Prostate gland (tissue), 2 donors: Measurements from ENCODE around the gene DOCK2.

ENCODE experiments used
- CTCF ChIP-seq, 4 experiments: fragments of 200-600 bp in 2 of 4; fragments of 450-650 bp in 2 of 4; sonication (generic) in 2 of 4; IDR thresholded peaks; 1 replicate in 3 of 4; 2 replicates in 1 of 4; pipeline ENCODE4 v1.5.1; 2016 to 2019; ENCODE audit warnings: antibody characterized with exemption in 4 of 4, mild to moderate bottlenecking in 2 of 4, moderate library complexity in 2 of 4
- POLR2AphosphoS5 ChIP-seq: sonication (generic); formaldehyde crosslinking; IDR thresholded peaks from one replicate; pipeline ENCODE4 v1.6.1; 2017; ENCODE audit warnings: antibody characterized with exemption

GRCh38 chr5:170039830-170040229, 402.8 kb downstream of the DOCK2 start:
- TF ChIP-seq CTCF (IDR thresholded peaks at IDR 0.05) (no peak), POLR2AphosphoS5 (no peak)
